Type B pancreatic cell (in vitro differentiated cells): ENCODE results near the gene ZFPM1. TPM values are rescaled to one million over a fixed set of nuclear protein-coding genes. Genes with fewer than 3 reads are reported as not detected.

ENCODE experiments used
- DNase-seq: peaks from one replicate; pipeline ENCODE4 v3.0.0; 2021; ENCODE audit warnings: mixed read lengths; ENCODE audit not compliant: unreplicated experiment; ENCODE audit errors: extremely low spot score
- H3K27ac Mint-ChIP-seq: 2 replicates; pipeline ENCODE4 v1.8.0; 2021; ENCODE audit warnings: mild to moderate bottlenecking, mixed read lengths
- H3K27me3 Mint-ChIP-seq: 2 replicates; pipeline ENCODE4 v1.8.0; 2021; ENCODE audit warnings: mixed read lengths
- H3K36me3 Mint-ChIP-seq: 2 replicates; pipeline ENCODE4 v1.8.0; 2021; ENCODE audit warnings: mixed read lengths
- H3K4me1 Mint-ChIP-seq: one replicate; pipeline ENCODE4 v1.8.0; 2021; ENCODE audit warnings: mixed read lengths; ENCODE audit not compliant: unreplicated experiment
- H3K4me3 Mint-ChIP-seq: 2 replicates; pipeline ENCODE4 v1.8.0; 2021; ENCODE audit warnings: mild to moderate bottlenecking, mixed read lengths
- H3K9me3 Mint-ChIP-seq: 2 replicates; pipeline ENCODE4 v1.8.0; 2021; ENCODE audit warnings: mixed read lengths
- CTCF ChIP-seq: fragments of 200-600 bp; sonication (generic); conservative IDR thresholded peaks from 2 replicates; pipeline ENCODE4 v1.5.0; 2021; ENCODE audit warnings: antibody characterized with exemption, mild to moderate bottlenecking
- total RNA-seq: library from RNA; stranded (reverse); gene quantifications from 2 replicates; pipeline ENCODE4 v1.2.1, GENCODE V29; 2021; ENCODE audit warnings: low replicate concordance

The ZFPM1 gene
- total RNA-seq, 1 donor from 2014 or later = 24.0 TPM

GRCh38 chr16:88442727-88443576 lies 10.1 kb upstream of the ZFPM1 start:
- Mint-ChIP-seq H3K4me3 (no peak overlapping the region), H3K27ac (no peak overlapping the region), H3K27me3 (no peaks in the 10 kb centered on the region), H3K4me1 (no peaks in the 10 kb centered on the region), H3K9me3 (no peaks in the 10 kb centered on the region), H3K36me3 (no peaks in the 10 kb centered on the region)
- DNase-seq = peak; percentile 89
- peak; percentile 96 for TF ChIP-seq CTCF

GRCh38 chr16:88444826-88445582 lies 8.1 kb upstream of the ZFPM1 start:
- no peak for DNase-seq
- H3K4me3 Mint-ChIP-seq = no peak overlapping the region
- H3K9me3 Mint-ChIP-seq = no peaks in the 10 kb centered on the region
- TF ChIP-seq CTCF = no peak
- H3K36me3 Mint-ChIP-seq = no peaks in the 10 kb centered on the region
- H3K27me3 Mint-ChIP-seq = no peaks in the 10 kb centered on the region
- peaks cover 10% of the 10 kb centered on the region for H3K4me1 Mint-ChIP-seq
- no peak overlapping the region for H3K27ac Mint-ChIP-seq

GRCh38 chr16:88445583-88445960 lies 7.5 kb upstream of the ZFPM1 start:
- H3K4me3 Mint-ChIP-seq = no peak overlapping the region
- no peaks in the 10 kb centered on the region for H3K27me3 Mint-ChIP-seq
- TF ChIP-seq CTCF = no peak
- peaks cover 10% of the 10 kb centered on the region for H3K4me1 Mint-ChIP-seq
- no peak for DNase-seq
- H3K27ac Mint-ChIP-seq = no peak overlapping the region
- no peaks in the 10 kb centered on the region for H3K9me3 Mint-ChIP-seq
- H3K36me3 Mint-ChIP-seq = no peaks in the 10 kb centered on the region

- H3K27me3 Mint-ChIP-seq = no peaks in the 10 kb centered on the region
- peaks cover 11% of the 10 kb centered on the region for H3K4me1 Mint-ChIP-seq
- no peaks in the 10 kb centered on the region for H3K9me3 Mint-ChIP-seq
- DNase-seq = no peak
- no peak for TF ChIP-seq CTCF
- H3K4me3 Mint-ChIP-seq = no peak overlapping the region
- H3K36me3 Mint-ChIP-seq = no peaks in the 10 kb centered on the region
- no peak overlapping the region for H3K27ac Mint-ChIP-seq
Measured at GRCh38 chr16:88446061-88446460, 7.0 kb upstream of the ZFPM1 start.

GRCh38 chr16:88446736-88447135 lies 6.3 kb upstream of the ZFPM1 start:
- Mint-ChIP-seq H3K36me3 (no peaks in the 10 kb centered on the region), H3K27me3 (no peaks in the 10 kb centered on the region), H3K27ac (no peak overlapping the region), H3K9me3 (no peaks in the 10 kb centered on the region), H3K4me3 (no peak overlapping the region), H3K4me1 (peaks cover 15% of the 10 kb centered on the region)
- no peak for DNase-seq
- TF ChIP-seq CTCF = no peak
